ENCODE measurements around the gene FNBP1.
"Not testable (repeated sequence)": the region's sequence is repeated elsewhere in the genome, so short reads cannot be mapped to it uniquely, and the experiment has no call there.

FNBP1 gene

DNA sequence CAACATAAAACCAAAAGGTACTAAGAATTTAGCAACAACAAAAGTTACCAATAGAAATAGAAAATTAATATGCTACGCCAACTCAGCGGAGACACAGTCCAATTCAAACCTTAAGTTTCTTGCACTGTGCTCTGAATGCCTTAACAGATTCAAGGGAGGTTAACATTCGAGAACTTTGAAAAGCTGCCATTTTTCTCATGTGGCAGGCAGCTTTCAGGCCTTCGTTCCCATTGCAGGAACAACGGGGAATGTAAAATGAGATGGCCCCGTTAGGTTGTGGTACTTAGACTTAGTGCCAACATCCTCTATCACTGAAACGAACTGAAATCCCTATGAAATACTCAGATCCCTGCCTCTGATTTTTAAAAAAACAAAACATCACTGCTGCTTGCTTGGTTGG, 22.4 kb downstream of the FNBP1 start:
- H3K27ac ChIP-seq = no peak overlapping the region
- TF ChIP-seq, protein P1, sequence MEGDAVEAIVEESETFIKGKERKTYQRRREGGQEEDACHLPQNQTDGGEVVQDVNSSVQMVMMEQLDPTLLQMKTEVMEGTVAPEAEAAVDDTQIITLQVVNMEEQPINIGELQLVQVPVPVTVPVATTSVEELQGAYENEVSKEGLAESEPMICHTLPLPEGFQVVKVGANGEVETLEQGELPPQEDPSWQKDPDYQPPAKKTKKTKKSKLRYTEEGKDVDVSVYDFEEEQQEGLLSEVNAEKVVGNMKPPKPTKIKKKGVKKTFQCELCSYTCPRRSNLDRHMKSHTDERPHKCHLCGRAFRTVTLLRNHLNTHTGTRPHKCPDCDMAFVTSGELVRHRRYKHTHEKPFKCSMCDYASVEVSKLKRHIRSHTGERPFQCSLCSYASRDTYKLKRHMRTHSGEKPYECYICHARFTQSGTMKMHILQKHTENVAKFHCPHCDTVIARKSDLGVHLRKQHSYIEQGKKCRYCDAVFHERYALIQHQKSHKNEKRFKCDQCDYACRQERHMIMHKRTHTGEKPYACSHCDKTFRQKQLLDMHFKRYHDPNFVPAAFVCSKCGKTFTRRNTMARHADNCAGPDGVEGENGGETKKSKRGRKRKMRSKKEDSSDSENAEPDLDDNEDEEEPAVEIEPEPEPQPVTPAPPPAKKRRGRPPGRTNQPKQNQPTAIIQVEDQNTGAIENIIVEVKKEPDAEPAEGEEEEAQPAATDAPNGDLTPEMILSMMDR (conservative IDR thresholded peaks at IDR 0.05) = no peak

DNA sequence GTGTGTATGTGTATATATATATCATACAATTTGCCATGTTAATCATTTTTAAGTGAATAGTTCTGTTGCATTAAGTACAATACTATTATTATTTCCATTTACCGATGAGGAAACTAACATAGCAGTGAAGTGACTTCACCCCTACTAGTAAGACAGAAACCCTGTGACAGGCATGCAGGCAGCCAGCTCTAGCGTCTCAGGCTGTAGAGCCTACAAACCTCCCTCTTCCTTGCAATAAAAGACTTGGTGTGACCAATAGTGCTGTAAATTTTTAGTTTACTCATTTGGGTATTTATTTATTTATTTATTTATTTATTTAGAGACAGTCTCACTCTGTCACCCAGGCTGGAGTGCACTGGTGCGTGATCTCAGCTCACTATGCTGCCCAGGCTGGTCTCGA, 24.7 kb downstream of the FNBP1 start:
- TF ChIP-seq, protein P1 (conservative IDR thresholded peaks at IDR 0.05) = no peak
- no peak overlapping the region for H3K27ac ChIP-seq

DNA sequence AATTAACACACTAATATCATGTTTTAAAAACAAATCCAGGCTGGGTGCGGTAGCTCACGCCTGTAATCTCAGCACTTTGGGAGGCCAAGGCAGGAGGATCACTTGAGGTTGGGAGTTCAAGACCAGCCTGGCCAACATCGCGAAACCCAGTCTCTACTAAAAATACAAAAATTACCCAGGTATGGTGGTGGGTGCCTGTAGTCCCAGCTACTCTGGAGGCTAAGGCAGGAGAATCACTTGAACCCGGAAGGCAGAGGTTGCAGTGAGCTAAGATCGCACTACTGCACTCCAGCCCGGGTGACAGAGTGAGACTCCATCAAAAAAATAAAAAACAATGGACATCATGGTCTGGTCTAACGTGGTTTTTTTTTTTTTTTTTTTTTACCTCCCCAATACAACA, 25.5 kb downstream of the FNBP1 start:
- H3K27ac ChIP-seq = not testable (repeated sequence)

DNA sequence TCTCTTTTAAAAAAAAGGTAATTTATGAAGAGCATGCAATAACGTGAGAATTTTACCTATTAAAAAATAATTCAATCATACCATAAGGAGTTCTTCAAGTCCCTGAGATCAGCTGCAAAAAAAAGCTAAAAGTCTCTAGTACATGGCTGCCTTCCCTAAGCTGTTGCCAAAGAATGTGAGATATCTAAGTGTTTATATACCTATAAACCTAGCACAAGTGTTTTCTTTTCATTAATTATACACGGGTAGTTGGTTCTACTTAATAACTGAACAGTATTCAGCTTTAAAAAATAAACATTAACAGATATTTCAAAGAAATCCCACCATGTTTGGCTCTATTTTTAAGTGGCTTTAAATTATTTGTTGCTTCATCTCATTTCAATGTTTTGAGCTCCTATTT, 25.9 kb downstream of the FNBP1 start:
- TF ChIP-seq, protein P1 (conservative IDR thresholded peaks at IDR 0.05) = no peak
- H3K27ac ChIP-seq = no peak overlapping the region

GRCh38 chr9:130015353-130016019, 27.5 kb downstream of the FNBP1 start:
- TF ChIP-seq, protein P1 (conservative IDR thresholded peaks at IDR 0.05) = no peak
- no peak overlapping the region for H3K27ac ChIP-seq

GRCh38 chr9:130013326-130013725, 29.7 kb downstream of the FNBP1 start:
- TF ChIP-seq, protein P1 (conservative IDR thresholded peaks at IDR 0.05) = no peak
- no peak overlapping the region for H3K27ac ChIP-seq

- no peak overlapping the region for H3K27ac ChIP-seq
- TF ChIP-seq, protein P1 (conservative IDR thresholded peaks at IDR 0.05) = no peak
Measured at GRCh38 chr9:130010151-130010988, 32.6 kb downstream of the FNBP1 start.

GRCh38 chr9:130009546-130009945, 33.4 kb downstream of the FNBP1 start:
- not testable (repeated sequence) for H3K27ac ChIP-seq

All from VCaP (cell line).